ENCODE results near the gene TFF3.

TFF3 gene

DNA sequence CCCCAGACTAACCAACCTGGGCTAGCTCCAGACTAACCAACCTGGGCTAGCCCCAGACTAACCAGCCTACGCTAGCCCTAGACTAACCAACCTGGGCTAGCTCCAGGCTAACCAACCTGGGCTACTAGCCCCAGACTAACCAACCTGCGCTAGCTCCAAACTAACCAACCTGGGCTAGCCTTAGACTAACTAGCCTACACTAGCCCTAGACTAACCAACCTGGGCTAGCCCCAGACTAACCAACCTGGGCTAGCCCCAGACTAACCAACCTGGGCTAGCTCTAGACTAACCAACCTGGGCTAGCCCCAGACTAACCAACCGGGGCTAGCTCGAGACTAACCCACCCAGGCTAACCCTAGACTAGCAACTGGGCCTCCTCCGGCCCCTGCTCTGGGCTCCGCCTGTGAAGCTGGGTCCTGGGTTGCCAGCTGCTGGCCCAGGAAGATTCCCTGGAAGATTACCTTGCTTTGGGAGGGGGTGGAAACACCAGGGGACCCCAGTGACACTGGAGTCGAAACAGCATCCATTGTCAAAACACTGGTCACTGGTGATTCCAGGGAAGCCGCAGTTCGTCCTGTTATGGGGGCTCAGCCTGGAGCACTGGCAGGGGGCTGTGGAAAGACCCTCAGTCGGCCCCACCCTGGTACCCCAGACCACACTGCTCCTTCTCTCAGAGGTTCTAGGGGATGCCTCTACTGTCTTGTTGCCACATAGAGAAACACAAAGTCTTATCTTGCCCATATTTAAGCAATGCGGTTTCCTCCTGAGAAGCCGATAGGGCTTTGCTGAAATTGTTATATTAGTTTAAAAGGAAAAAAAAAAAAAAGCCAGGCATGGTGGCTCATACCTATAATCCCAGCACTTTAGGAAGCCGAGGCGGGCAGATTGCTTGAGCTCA, 34.5 kb upstream of the TFF3 start:
- ChIA-PET POLR2A (no interaction called here), CTCF (interaction anchor here (1.0 to 1.8 kb wide), 4 partner anchors 11 to 91 kb away, joined by 4 to 8 read pairs (median 4); no protein-coding TSS in a partner anchor)
- TF ChIP-seq, protein P1, sequence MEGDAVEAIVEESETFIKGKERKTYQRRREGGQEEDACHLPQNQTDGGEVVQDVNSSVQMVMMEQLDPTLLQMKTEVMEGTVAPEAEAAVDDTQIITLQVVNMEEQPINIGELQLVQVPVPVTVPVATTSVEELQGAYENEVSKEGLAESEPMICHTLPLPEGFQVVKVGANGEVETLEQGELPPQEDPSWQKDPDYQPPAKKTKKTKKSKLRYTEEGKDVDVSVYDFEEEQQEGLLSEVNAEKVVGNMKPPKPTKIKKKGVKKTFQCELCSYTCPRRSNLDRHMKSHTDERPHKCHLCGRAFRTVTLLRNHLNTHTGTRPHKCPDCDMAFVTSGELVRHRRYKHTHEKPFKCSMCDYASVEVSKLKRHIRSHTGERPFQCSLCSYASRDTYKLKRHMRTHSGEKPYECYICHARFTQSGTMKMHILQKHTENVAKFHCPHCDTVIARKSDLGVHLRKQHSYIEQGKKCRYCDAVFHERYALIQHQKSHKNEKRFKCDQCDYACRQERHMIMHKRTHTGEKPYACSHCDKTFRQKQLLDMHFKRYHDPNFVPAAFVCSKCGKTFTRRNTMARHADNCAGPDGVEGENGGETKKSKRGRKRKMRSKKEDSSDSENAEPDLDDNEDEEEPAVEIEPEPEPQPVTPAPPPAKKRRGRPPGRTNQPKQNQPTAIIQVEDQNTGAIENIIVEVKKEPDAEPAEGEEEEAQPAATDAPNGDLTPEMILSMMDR (IDR thresholded peaks at IDR 0.05; ENCODE audit: control extremely low read depth, extremely low read depth, low read depth, missing control alignments), result no peak
- no peak for DNase-seq (ENCODE audit: extremely low spot score)

GRCh38 chr21:42348762-42349161, 33.6 kb upstream of the TFF3 start:
- no peak for DNase-seq (ENCODE audit: extremely low spot score)
- TF ChIP-seq, protein P1 (IDR thresholded peaks at IDR 0.05; ENCODE audit: control extremely low read depth, extremely low read depth, low read depth, missing control alignments), result no peak
- POLR2A ChIA-PET, result no interaction called here
- CTCF ChIA-PET, result interaction anchor here (1.0 to 1.8 kb wide), 4 partner anchors 12 to 90 kb away, joined by 4 to 8 read pairs (median 4); no protein-coding TSS in a partner anchor

- DNase-seq (ENCODE audit: extremely low spot score), result no peak
- ChIA-PET POLR2A (no interaction called here), CTCF (interaction anchor here (1.8 kb wide), 1 partner anchor 38 kb away, joined by 8 read pairs; no protein-coding TSS in a partner anchor)
- TF ChIP-seq, protein P1 (IDR thresholded peaks at IDR 0.05; ENCODE audit: control extremely low read depth, extremely low read depth, low read depth, missing control alignments), result no peak
Observed at GRCh38 chr21:42347601-42348327, 32.6 kb upstream of the TFF3 start.

DNA sequence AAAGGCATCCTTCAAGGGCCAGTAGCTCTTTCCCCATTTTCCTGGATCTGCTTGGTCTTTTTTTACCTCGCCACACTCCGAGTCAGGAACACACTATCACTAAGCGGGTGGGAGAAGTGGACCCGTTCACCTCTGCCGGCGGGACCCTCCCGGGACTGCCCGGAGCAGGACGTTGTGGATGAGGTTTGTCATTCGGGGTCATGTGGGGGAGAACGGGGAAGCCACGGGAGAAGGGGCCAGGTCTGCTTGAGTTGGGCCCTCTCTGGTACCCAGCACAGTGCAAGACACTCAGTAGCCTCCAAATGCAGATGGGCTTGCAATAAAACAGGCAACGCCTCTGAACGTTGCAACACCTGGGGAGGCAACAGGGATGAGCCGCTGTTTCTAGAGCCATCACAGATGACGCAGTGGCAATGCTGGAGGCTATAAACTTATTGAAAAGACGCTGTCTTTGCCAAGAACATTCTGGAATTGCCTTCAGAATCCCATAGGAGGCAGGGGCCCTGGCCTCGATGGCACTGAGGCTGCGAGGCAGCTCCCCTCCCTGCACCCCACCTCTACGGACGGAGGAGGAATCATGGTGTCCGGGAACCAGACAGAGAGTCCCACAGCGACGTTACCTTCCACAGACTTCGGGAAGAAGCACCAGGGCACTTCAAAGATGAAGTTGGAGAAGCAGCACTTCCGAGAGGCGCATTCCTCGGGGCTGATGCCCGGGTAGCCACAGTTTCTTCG, 31.8 kb upstream of the TFF3 start:
- TF ChIP-seq, protein P1 (IDR thresholded peaks at IDR 0.05; ENCODE audit: control extremely low read depth, extremely low read depth, low read depth, missing control alignments), result no peak
- ChIA-PET POLR2A (no interaction called here), CTCF (interaction anchor here (1.3 kb wide), 2 partner anchors 10 to 87 kb away, joined by 3 to 4 read pairs; no protein-coding TSS in a partner anchor)
- DNase-seq (ENCODE audit: extremely low spot score), result no peak

DNA sequence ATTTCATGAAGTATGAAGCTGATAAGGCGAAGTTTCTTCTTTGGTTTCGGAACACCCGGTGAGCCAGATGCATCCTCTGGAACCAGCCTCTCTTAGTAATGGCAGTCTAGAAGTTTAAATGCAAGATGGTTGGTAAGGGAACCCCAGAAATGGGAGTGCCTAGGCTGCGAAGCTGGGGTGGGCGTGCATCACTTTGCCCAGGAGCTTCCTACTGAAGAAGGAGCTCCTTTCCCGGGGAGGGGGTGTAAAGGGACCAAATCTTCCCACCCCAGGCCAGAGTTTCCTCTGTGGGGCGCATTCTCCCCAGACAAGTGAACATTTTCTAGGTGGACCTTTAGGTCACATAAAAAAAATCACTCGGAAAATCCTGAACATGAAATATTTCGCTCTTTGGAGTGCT, 31.2 kb upstream of the TFF3 start:
- TF ChIP-seq, protein P1 (IDR thresholded peaks at IDR 0.05; ENCODE audit: control extremely low read depth, extremely low read depth, low read depth, missing control alignments), result no peak
- ChIA-PET POLR2A (no interaction called here), CTCF (interaction anchor here (1.3 kb wide), 2 partner anchors 9 to 87 kb away, joined by 3 to 4 read pairs; no protein-coding TSS in a partner anchor)
- DNase-seq (ENCODE audit: extremely low spot score), result no peak

DNA sequence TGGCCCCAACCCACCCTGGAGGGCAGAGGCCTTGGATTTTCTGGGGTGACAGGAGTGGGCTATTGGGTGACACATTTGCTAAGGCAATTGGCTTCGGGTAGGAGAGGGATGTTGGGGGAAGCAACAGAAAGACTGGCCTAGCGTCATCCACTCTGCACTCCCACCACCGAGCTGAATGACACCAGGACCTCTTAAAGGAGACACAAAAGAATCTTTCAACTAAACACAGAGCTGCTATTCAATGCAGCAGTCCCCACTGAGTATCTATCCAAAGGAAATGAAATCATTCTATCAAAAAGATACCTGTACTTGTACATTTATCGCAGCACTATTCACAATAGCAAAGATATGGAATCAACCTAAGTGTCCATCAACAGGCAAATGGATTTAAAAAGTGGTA, 29.4 kb upstream of the TFF3 start:
- DNase-seq (ENCODE audit: extremely low spot score), result no peak
- CTCF ChIA-PET, result no interaction called here
- POLR2A ChIA-PET, result no interaction called here
- TF ChIP-seq, protein P1 (IDR thresholded peaks at IDR 0.05; ENCODE audit: control extremely low read depth, extremely low read depth, low read depth, missing control alignments), result no peak
